Astrocyte (in vitro differentiated cells and primary cell): ENCODE data around the gene NPHS2. TPM values are rescaled to one million over a fixed set of nuclear protein-coding genes. Genes with fewer than 3 reads are reported as not detected.

ENCODE experiments used
- DNase-seq: peaks from one replicate; pipeline ENCODE4 v3.0.0-alpha.2; 2010; ENCODE audit warnings: low read depth
- FAIRE-seq: peaks from 2 replicates; lab custom pipeline; 2011; peaks lifted over from hg19 to GRCh38; lab: Jason Lieb, UNC
- H2AFZ ChIP-seq: 2 replicates; pipeline ENCODE4 v1.6.0; 2012; ENCODE audit warnings: low read depth, low read length, inconsistent platforms
- H3K27ac ChIP-seq: 2 replicates; pipeline ENCODE4 v1.5.1; 2011; ENCODE audit warnings: low read depth, low read length, inconsistent platforms
- H3K27me3 ChIP-seq: 2 replicates; pipeline ENCODE4 v1.6.0; 2011; ENCODE audit warnings: low read length, inconsistent platforms; ENCODE audit not compliant: insufficient read depth
- H3K36me3 ChIP-seq: 2 replicates; pipeline ENCODE4 v1.5.1; 2011; ENCODE audit warnings: low read length, inconsistent platforms; ENCODE audit not compliant: insufficient read depth
- H3K4me1 ChIP-seq: 2 replicates; pipeline ENCODE4 v1.5.1; 2011; ENCODE audit warnings: low read length, inconsistent platforms; ENCODE audit not compliant: insufficient read depth
- H3K4me2 ChIP-seq: 2 replicates; pipeline ENCODE4 v1.6.0; 2012; ENCODE audit warnings: low read length, inconsistent platforms
- H3K4me3 ChIP-seq: 2 replicates; pipeline ENCODE4 v1.5.1; 2011; ENCODE audit warnings: low read depth, mild to moderate bottlenecking, low read length, inconsistent platforms; ENCODE audit not compliant: insufficient read depth
- H3K79me2 ChIP-seq: 2 replicates; pipeline ENCODE4 v1.6.0; 2012; ENCODE audit warnings: mild to moderate bottlenecking, low read length, inconsistent platforms; ENCODE audit not compliant: insufficient read depth
- H3K9ac ChIP-seq: 2 replicates; pipeline ENCODE4 v1.6.0; 2012; ENCODE audit warnings: mild to moderate bottlenecking, low read length, inconsistent platforms
- H3K9me3 ChIP-seq: 2 replicates; pipeline ENCODE4 v1.5.1; 2012; ENCODE audit warnings: low read depth, mild to moderate bottlenecking, low read length, inconsistent platforms; ENCODE audit not compliant: insufficient read depth
- H4K20me1 ChIP-seq: 2 replicates; pipeline ENCODE4 v1.6.0; 2012; ENCODE audit warnings: low read length, inconsistent platforms; ENCODE audit not compliant: insufficient read depth
- H3K27ac Mint-ChIP-seq: one replicate; pipeline ENCODE4 v1.8.0; 2021; ENCODE audit warnings: mild to moderate bottlenecking, mixed read lengths; ENCODE audit not compliant: unreplicated experiment
- H3K27me3 Mint-ChIP-seq: one replicate; pipeline ENCODE4 v1.8.0; 2021; ENCODE audit warnings: low read depth, mixed read lengths; ENCODE audit not compliant: unreplicated experiment
- H3K36me3 Mint-ChIP-seq: one replicate; pipeline ENCODE4 v1.8.0; 2021; ENCODE audit warnings: low read depth, mixed read lengths; ENCODE audit not compliant: unreplicated experiment
- H3K4me1 Mint-ChIP-seq: one replicate; pipeline ENCODE4 v1.8.0; 2021; ENCODE audit warnings: low read depth, mixed read lengths; ENCODE audit not compliant: unreplicated experiment
- H3K4me3 Mint-ChIP-seq: one replicate; pipeline ENCODE4 v1.8.0; 2021; ENCODE audit warnings: mild to moderate bottlenecking, moderate library complexity, mixed read lengths; ENCODE audit not compliant: unreplicated experiment
- H3K9me3 Mint-ChIP-seq: one replicate; pipeline ENCODE4 v1.8.0; 2021; ENCODE audit warnings: mild to moderate bottlenecking, mixed read lengths; ENCODE audit not compliant: unreplicated experiment
- CTCF ChIP-seq: IDR thresholded peaks from 2 replicates; pipeline ENCODE4 v1.5.1; 2011; ENCODE audit warnings: low read depth, mild to moderate bottlenecking, inconsistent platforms, low read length, moderate library complexity; ENCODE audit not compliant: insufficient read depth
- EZH2 ChIP-seq: IDR thresholded peaks from 2 replicates; pipeline ENCODE4 v1.6.1; 2012; ENCODE audit warnings: mild to moderate bottlenecking, low read length, inconsistent platforms; ENCODE audit not compliant: insufficient read depth
- total RNA-seq: library from RNA; stranded (reverse); gene quantifications from 2 replicates; pipeline ENCODE4 v1.2.1, GENCODE V29; 2021

The NPHS2 gene
- total RNA-seq, 1 donor from 2014 or later = not detected

GRCh38 chr1:179590671-179591070, 14.9 kb upstream of the NPHS2 start:
- peaks cover 2% of the 10 kb centered on the region for H3K36me3 Mint-ChIP-seq
- H3K4me3 Mint-ChIP-seq = no peak overlapping the region
- H3K4me1 Mint-ChIP-seq = no peaks in the 10 kb centered on the region
- H3K27ac Mint-ChIP-seq = no peak overlapping the region
- Histone ChIP-seq H2AFZ (no peak overlapping the region), H3K9ac (no peak overlapping the region), H3K27ac (no peak overlapping the region), H3K4me3 (no peak overlapping the region), H3K4me2 (no peak overlapping the region), H3K27me3 (peaks cover 24% of the 10 kb centered on the region), H3K36me3 (no peaks in the 10 kb centered on the region), H3K4me1 (no peaks in the 10 kb centered on the region), H3K79me2 (no peaks in the 10 kb centered on the region), H4K20me1 (no peaks in the 10 kb centered on the region), H3K9me3 (peaks cover 2% of the 10 kb centered on the region)
- DNase-seq = no peak
- H3K27me3 Mint-ChIP-seq = peaks cover 39% of the 10 kb centered on the region
- H3K9me3 Mint-ChIP-seq = no peaks in the 10 kb centered on the region
- FAIRE-seq = no peak
- no peak for TF ChIP-seq EZH2
- no peak for TF ChIP-seq CTCF

GRCh38 chr1:179589509-179589908, 13.8 kb upstream of the NPHS2 start:
- no peak overlapping the region for H3K4me2 ChIP-seq
- peaks cover 24% of the 10 kb centered on the region for H3K27me3 ChIP-seq
- Mint-ChIP-seq H3K4me3 (no peak overlapping the region), H3K27me3 (peaks cover 40% of the 10 kb centered on the region), H3K4me1 (no peaks in the 10 kb centered on the region), H3K27ac (no peak overlapping the region), H3K36me3 (peaks cover 2% of the 10 kb centered on the region), H3K9me3 (no peaks in the 10 kb centered on the region)
- H3K27ac ChIP-seq = no peak overlapping the region
- H3K4me1 ChIP-seq = no peaks in the 10 kb centered on the region
- H3K4me3 ChIP-seq = no peak overlapping the region
- H2AFZ ChIP-seq = no peak overlapping the region
- DNase-seq = no peak
- no peak for FAIRE-seq
- no peaks in the 10 kb centered on the region for H4K20me1 ChIP-seq
- no peak overlapping the region for H3K9ac ChIP-seq
- H3K36me3 ChIP-seq = no peaks in the 10 kb centered on the region
- peaks cover 2% of the 10 kb centered on the region for H3K9me3 ChIP-seq
- H3K79me2 ChIP-seq = no peaks in the 10 kb centered on the region
- TF ChIP-seq CTCF = no peak
- TF ChIP-seq EZH2 = no peak

DNA sequence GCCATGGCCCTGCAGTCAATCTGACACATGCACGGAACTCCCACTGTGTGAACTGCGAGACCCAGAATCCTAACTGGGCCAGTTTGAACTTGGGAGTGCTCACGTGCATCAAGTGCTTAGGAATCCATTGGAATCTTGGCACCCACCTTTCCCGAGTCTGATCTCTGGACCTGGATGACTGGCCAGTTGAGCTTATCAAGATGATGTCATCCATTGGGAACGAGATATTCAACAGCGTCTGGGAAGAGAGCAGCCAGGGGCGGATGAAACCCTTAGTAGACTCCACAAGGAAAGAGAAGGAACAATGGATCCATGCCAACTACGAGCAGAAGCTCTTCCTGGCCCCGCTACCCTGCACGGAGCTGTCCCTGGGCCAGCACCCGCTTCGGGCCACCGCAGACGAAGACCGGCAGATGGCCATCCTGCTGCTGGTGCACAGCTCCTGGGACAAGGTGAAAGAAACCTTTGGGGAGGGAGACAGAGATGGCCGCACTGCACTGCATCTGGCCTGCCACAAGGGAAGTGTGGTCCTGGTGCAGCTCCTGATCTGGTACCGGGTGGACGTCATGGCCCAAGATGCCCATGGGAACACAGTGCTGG, 12.8 kb upstream of the NPHS2 start:
- no peak for TF ChIP-seq CTCF
- no peak for TF ChIP-seq EZH2
- Mint-ChIP-seq H3K4me1 (no peaks in the 10 kb centered on the region), H3K4me3 (no peak overlapping the region), H3K9me3 (no peaks in the 10 kb centered on the region), H3K27ac (no peak overlapping the region), H3K36me3 (peaks cover 2% of the 10 kb centered on the region), H3K27me3 (peaks cover 40% of the 10 kb centered on the region)
- no peak overlapping the region for H3K9ac ChIP-seq
- no peak overlapping the region for H3K27ac ChIP-seq
- peaks cover 2% of the 10 kb centered on the region for H3K9me3 ChIP-seq
- H2AFZ ChIP-seq = no peak overlapping the region
- no peak for FAIRE-seq
- H4K20me1 ChIP-seq = no peaks in the 10 kb centered on the region
- no peaks in the 10 kb centered on the region for H3K4me1 ChIP-seq
- DNase-seq = no peak
- H3K36me3 ChIP-seq = no peaks in the 10 kb centered on the region
- no peak overlapping the region for H3K4me3 ChIP-seq
- H3K27me3 ChIP-seq = peaks cover 18% of the 10 kb centered on the region
- H3K4me2 ChIP-seq = no peak overlapping the region
- no peaks in the 10 kb centered on the region for H3K79me2 ChIP-seq
